Skeletal muscle tissue (tissue), 4 donors: ENCODE data around the gene TARDBP. TPM values are rescaled to one million over a fixed set of nuclear protein-coding genes. Genes with fewer than 3 reads are reported as not detected.
"Not testable (repeated sequence)": the region's sequence is repeated elsewhere in the genome, so short reads cannot be mapped to it uniquely, and the experiment has no call there.

ENCODE experiments used
- H3K27ac ChIP-seq: one replicate; pipeline ENCODE4 v1.7.0; 2013; ENCODE audit warnings: mild to moderate bottlenecking, low read depth, low read length, inconsistent platforms
- H3K27me3 ChIP-seq, 3 donors: one replicate each; pipeline ENCODE4 v1.7.0; 2013; ENCODE audit warnings: low read length in 3 of 3; ENCODE audit not compliant: control insufficient read depth in 3 of 3, insufficient read depth in 3 of 3
- H3K36me3 ChIP-seq, 3 donors: one replicate each; pipeline ENCODE4 v1.7.0; 2013; ENCODE audit warnings: low read length in 3 of 3; ENCODE audit not compliant: control insufficient read depth in 3 of 3, insufficient read depth in 3 of 3
- H3K4me1 ChIP-seq, 3 donors: one replicate each; pipeline ENCODE4 v1.7.0; 2013; ENCODE audit warnings: low read length in 3 of 3, mild to moderate bottlenecking in 3 of 3; ENCODE audit not compliant: control insufficient read depth in 3 of 3, insufficient read depth in 3 of 3
- H3K4me3 ChIP-seq, 3 donors: one replicate each; pipeline ENCODE4 v1.7.0; 2013; ENCODE audit warnings: low read length in 3 of 3
- H3K9ac ChIP-seq, 3 donors: one replicate each; pipeline ENCODE4 v1.7.0; 2013; ENCODE audit warnings: low read length in 3 of 3, mild to moderate bottlenecking in 3 of 3, moderate library complexity in 2 of 3, low read depth in 1 of 3
- H3K9me3 ChIP-seq, 3 donors: one replicate each; pipeline ENCODE4 v1.7.0; 2013; ENCODE audit warnings: low read length in 3 of 3; ENCODE audit not compliant: control insufficient read depth in 3 of 3
- total RNA-seq: library from RNA; depleted of rRNA; stranded (reverse); fragments of >200 nt; gene quantifications from one replicate; pipeline ENCODE4 v1.2.3, GENCODE V29; 2014
- donor health status: Osteomylitis.

The TARDBP gene
- total RNA-seq, 1 donor from 2014 or later, result 61.1 TPM

GRCh38 chr1:11024874-11025203 is 12.4 kb downstream of the TARDBP start:
- H3K4me1 ChIP-seq, result peaks cover 0 to 2% (median 0%) of the 10 kb centered on the region in 3 donors
- H3K9ac ChIP-seq, result no peak overlapping the region
- H3K36me3 ChIP-seq, result peaks cover 50 to 74% (median 65%) of the 10 kb centered on the region in 3 donors
- H3K9me3 ChIP-seq, result no peaks in the 10 kb centered on the region
- H3K4me3 ChIP-seq, result no peak overlapping the region
- H3K27ac ChIP-seq, result no peak overlapping the region
- H3K27me3 ChIP-seq, result no peaks in the 10 kb centered on the region

DNA sequence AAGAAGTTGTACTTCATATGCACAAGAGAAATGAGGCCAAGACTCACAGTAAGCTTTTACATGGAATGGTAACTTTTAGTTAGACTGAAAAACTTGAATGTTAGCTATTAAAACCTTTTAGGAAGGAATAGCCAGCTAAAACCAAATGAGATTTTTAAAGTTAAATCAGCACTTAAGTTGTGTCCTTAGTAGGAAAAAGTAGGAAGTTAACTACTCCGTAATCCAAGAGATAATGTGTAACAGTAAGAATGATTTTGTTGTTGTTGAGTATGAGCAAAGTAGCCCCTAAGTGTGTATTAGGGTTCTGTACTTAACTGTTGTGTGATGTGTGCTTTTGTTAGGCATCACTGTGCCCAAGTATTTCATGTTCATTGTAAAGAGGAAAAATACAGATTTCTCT is 13.2 kb downstream of the TARDBP start:
- H3K27ac ChIP-seq, result no peak overlapping the region
- no peak overlapping the region for H3K4me3 ChIP-seq
- H3K27me3 ChIP-seq, result no peaks in the 10 kb centered on the region
- H3K9me3 ChIP-seq, result no peaks in the 10 kb centered on the region
- H3K9ac ChIP-seq, result no peak overlapping the region
- H3K4me1 ChIP-seq, result peaks cover 0 to 2% (median 0%) of the 10 kb centered on the region in 3 donors
- peaks cover 47 to 71% (median 65%) of the 10 kb centered on the region in 3 donors for H3K36me3 ChIP-seq

GRCh38 chr1:11026052-11026451 is 13.6 kb downstream of the TARDBP start:
- peaks cover 0 to 2% (median 0%) of the 10 kb centered on the region in 3 donors for H3K4me1 ChIP-seq
- no peak overlapping the region for H3K27ac ChIP-seq
- H3K4me3 ChIP-seq, result no peak overlapping the region
- no peaks in the 10 kb centered on the region for H3K27me3 ChIP-seq
- peaks cover 47 to 67% (median 61%) of the 10 kb centered on the region in 3 donors for H3K36me3 ChIP-seq
- H3K9ac ChIP-seq, result no peak overlapping the region
- no peaks in the 10 kb centered on the region for H3K9me3 ChIP-seq

GRCh38 chr1:11026903-11027302 is 14.4 kb downstream of the TARDBP start:
- Histone ChIP-seq H3K36me3 (peaks cover 39 to 58% (median 54%) of the 10 kb centered on the region in 3 donors), H3K9me3 (no peaks in the 10 kb centered on the region), H3K4me1 (peaks cover 0 to 2% (median 0%) of the 10 kb centered on the region in 3 donors)

DNA sequence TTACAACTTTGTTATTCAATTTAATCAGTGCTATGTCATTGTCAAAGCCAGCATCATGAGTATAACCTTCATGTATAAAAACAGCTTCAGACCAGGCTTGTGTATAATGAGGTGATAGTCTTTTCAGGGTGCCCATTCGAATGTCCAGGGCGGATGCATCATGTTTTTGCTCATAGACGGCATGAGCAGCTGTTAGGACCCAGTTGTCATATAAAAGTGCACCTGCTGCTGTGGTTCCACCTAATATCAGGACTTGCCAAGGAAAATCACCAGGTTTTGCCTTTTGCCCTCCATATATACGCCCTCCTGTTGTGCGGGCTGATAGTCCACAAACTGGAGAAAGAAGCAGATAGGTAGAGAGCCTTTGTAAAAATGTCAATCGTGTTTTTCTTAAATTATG is 14.9 kb downstream of the TARDBP start:
- Histone ChIP-seq H3K9ac (no peak overlapping the region), H3K27me3 (no peaks in the 10 kb centered on the region), H3K4me1 (peaks cover 0 to 2% (median 0%) of the 10 kb centered on the region in 3 donors), H3K4me3 (no peak overlapping the region), H3K27ac (no peak overlapping the region), H3K36me3 (peaks cover 35 to 54% (median 49%) of the 10 kb centered on the region in 3 donors), H3K9me3 (no peaks in the 10 kb centered on the region)

More at GRCh38 chr1:11026903-11027302, 14.4 kb downstream of the TARDBP start:
- Histone ChIP-seq H3K27me3 (no peaks in the 10 kb centered on the region), H3K9ac (no peak overlapping the region), H3K4me3 (no peak overlapping the region), H3K27ac (no peak overlapping the region)

- no peak overlapping the region for H3K4me3 ChIP-seq
- no peak overlapping the region for H3K27ac ChIP-seq
- peaks cover 0 to 2% (median 0%) of the 10 kb centered on the region in 3 donors for H3K4me1 ChIP-seq
- no peaks in the 10 kb centered on the region for H3K9me3 ChIP-seq
- H3K36me3 ChIP-seq, result peaks cover 34 to 52% (median 48%) of the 10 kb centered on the region in 3 donors
- H3K27me3 ChIP-seq, result no peaks in the 10 kb centered on the region
- H3K9ac ChIP-seq, result no peak overlapping the region
Measured at GRCh38 chr1:11028018-11028417, 15.6 kb downstream of the TARDBP start.

DNA sequence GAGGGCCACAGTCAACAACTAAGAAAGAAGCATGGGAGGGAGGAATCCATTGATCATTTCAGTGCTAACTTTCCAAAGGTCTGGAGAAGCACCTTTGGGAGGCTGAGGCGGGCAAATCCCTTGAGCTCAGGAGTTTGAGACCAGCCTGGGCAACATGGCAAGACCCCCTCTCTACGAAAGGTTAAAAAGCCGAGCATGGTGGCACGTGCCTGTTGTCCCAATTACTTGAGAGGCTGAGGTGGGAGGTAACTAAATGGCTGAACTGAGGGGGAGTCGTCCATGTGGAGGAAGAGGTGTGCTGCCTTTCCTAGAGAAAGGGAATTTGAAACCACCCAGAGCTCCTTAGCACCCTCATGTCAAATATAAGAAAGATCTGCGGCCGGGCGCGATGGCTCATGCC is 18.4 kb downstream of the TARDBP start:
- Histone ChIP-seq H3K4me1 (no peaks in the 10 kb centered on the region), H3K9ac (no peak overlapping the region), H3K4me3 (no peak overlapping the region), H3K27ac (no peak overlapping the region), H3K27me3 (no peaks in the 10 kb centered on the region), H3K36me3 (peaks cover 22 to 26% (median 24%) of the 10 kb centered on the region in 3 donors), H3K9me3 (no peaks in the 10 kb centered on the region)

- H3K27ac ChIP-seq, result no peak overlapping the region
Measured at GRCh38 chr1:11031624-11032262, 19.3 kb downstream of the TARDBP start.

DNA sequence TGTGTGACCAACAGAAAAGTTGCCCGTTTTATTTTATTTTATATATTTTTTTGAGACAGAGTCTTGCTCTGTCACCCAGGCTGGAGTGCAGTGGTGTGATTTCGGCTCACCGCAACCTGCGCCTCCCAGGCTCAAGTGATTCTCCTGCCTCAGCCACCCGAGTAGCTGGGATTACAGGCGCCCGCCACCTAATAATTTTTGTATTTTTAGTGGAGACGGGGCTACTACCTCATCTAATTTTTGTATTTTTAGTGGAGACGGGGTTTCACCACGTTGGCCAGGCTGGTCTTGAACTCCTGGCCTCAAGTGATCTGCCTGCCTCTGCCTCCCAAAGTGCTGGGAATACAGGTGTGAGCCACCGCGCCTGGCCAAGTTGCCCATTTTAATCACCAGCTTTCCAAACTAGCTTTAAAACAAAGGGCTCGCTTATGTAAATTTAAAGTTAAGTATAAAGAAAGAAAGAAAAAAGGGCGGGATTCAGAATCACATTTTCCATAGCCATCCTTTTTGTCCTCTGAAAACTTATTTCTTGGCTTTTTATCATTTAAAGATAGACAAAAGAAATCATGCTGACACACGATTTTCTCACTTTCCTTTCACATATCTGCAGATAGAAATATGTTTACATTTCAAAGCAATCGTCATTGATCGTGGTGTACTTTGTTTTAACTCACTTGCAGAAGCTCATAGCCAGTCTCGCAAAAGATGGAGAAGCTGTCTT is 24.7 kb downstream of the TARDBP start:
- peaks cover 10 to 11% (median 10%) of the 10 kb centered on the region in 3 donors for H3K4me1 ChIP-seq
- peak overlapping the region in 1 of 3 donors; percentile 25 for H3K9ac ChIP-seq
- not testable (repeated sequence) for H3K9me3 ChIP-seq, H3K27ac ChIP-seq, H3K4me3 ChIP-seq, H3K36me3 ChIP-seq, H3K27me3 ChIP-seq

More at GRCh38 chr1:11031624-11032262, 19.3 kb downstream of the TARDBP start:
- H3K27me3 ChIP-seq, result no peaks in the 10 kb centered on the region
- no peak overlapping the region for H3K9ac ChIP-seq
- no peaks in the 10 kb centered on the region for H3K9me3 ChIP-seq
- H3K36me3 ChIP-seq, result peaks cover 15 to 19% (median 16%) of the 10 kb centered on the region in 3 donors
- no peaks in the 10 kb centered on the region for H3K4me1 ChIP-seq
- H3K4me3 ChIP-seq, result no peak overlapping the region

DNA sequence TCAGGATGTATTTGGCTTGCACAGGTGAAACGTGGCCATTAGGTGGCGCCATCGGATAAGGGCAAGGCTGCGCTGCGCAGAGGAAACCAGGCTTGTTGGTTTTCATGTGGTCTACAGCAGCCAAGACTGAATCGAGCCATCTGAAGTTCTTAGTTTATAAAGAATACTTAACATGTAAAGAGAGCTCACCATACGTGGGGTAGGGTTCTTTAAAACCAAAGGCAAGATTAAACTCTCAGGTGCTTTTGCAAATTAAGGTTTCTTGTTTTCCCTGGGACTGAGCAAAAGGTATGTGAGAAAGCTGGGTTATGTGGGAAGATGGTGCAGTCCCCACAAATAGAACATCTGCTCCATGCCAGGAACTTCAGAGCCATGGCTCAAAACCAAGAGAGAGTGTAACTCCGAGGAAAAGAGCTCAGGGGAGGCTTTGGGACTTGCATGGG is 25.3 kb downstream of the TARDBP start:
- no peaks in the 10 kb centered on the region for H3K36me3 ChIP-seq

More for the DNA sequence above, 25.3 kb downstream of the TARDBP start:
- Histone ChIP-seq H3K9ac (peak overlapping the region in 2 of 3 donors; percentile 25 to 33), H3K27ac (no peak overlapping the region), H3K9me3 (no peaks in the 10 kb centered on the region), H3K27me3 (peaks cover 0 to 3% (median 0%) of the 10 kb centered on the region in 3 donors), H3K4me3 (peak overlapping the region in 1 of 3 donors; percentile 59), H3K4me1 (peaks cover 10 to 11% (median 10%) of the 10 kb centered on the region in 3 donors)
